NCI-H1048 (cell line): ENCODE data around the gene SEPTIN10.
"Not testable (repeated sequence)": the region's sequence is repeated elsewhere in the genome, so short reads cannot be mapped to it uniquely, and the experiment has no call there.

Experiments used
- DNase-seq: peaks from one replicate; lab custom pipeline; 2025; lab: John Stamatoyannopoulos, UW

SEPTIN10 gene

GRCh38 chr2:109542384-109542783 is 71.4 kb downstream of the SEPTIN10 start:
- no peak for DNase-seq

GRCh38 chr2:109538546-109538945 is 75.2 kb downstream of the SEPTIN10 start:
- no peak for DNase-seq

GRCh38 chr2:109537565-109538222 is 76.1 kb downstream of the SEPTIN10 start:
- no peak for DNase-seq

- not testable (repeated sequence) for DNase-seq
These were observed 77.2 kb downstream of the SEPTIN10 start for GRCh38 chr2:109536556-109536955.

DNA sequence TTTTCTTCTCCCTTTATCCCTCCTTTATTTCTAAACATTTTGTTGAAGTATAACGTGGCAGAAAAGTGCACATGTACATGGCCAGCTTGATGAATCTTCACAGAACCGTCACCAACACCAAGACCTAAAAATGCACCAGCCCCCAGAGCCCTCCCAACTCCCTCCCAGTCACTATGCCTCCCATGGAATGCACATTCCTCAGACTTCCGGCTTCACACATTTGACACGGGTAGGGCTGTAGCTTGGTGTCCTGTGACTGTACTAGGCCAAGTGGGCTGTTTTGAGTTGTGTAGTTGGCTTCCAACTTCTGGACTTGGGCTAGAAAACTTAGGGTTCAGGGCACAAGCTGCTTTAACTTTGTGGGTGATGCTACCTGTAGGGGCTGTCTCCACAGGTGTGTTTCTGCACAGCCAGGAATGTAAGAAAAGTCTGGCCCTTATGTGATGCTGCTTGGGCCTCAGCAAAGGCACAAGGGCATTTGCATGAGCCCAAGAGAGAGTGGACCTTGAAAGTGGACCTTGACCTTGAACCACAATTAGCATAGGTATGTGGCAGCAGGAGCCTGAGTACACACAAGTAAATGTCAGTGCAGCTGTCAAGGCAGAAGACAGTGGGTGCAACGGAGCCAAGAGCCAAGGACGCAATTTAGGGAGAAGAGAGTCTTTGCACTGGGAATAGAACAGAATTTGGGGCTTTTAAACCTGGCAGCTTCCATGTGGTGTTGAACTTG is 78.4 kb downstream of the SEPTIN10 start:
- no peak for DNase-seq

DNA sequence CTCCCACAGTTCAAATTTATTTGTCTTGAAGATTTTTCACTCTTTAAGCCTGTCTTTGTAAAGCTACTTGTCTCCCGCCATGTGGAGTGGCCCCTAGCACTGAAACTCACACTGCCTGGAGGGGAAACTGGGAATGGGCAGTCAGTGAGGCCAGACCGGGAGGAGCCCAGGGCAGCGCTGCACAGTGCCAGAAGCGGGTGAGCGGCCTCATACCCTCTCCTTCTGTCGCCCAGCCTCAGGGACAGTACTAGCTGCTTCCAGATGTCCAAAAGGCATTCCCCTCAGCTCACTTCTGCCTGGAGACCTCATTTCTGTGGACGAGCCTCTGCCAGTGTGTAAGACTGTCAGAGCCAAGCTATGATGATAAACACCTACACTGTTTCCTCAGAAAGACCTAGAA is 79.9 kb downstream of the SEPTIN10 start:
- no peak for DNase-seq

GRCh38 chr2:109532728-109533076 is 81.1 kb downstream of the SEPTIN10 start:
- DNase-seq: no peak

DNA sequence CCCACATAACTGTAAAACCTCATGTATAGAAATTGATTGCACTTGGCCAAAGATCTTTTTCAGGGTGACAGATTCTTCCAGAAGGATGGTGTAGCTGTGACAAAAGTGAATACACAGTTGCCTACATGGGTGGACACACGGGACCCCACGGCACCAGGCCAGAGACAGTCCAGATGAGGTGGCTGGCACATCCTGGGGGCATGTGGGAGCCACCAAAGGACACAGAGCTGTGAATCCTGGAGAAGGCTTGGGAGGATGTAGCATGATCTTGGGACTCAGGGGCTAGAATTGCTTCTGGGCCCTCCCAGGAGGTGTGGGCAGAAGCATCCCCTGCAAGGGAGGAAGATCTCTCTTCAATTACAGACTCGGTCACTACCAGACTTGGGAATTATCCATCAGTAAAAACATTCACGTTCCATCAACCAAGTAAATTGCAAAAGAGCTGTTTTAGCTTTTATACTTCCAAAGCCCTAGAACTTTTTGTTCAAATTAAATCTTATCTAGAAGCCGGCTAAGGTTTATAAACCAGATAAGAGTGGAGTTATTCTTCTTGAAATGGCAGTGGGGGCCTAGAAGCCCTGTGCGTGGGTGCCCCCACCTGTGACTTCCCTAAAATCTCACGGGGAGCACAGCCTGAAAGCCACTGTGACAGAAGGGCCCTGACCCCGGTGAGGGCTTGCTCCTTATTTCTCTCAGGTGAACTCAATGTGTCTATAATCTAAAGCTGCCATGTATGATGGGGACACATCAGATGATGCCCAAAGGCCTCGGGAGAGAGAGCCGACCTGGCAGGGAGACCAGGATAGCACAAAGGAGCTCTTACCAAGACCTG is 81.7 kb downstream of the SEPTIN10 start:
- DNase-seq: no peak

DNA sequence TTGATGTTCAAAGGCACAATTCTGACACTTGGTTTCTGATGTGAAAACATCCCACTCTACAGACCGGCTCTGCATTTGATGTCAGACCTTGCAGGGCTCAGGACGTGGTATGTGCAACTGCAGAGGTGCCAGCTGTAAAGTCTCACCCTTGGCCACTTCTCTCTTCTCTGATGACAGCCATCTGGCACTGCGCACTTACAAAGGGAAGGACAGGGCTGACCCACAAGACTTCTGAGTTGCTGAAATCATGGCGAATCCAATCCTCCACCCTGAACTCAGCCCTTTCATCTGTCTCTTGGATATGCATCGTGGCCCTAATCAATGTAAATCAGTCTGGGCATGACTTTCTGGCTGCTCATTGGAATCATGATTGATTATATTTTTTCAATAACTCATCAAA is 82.5 kb downstream of the SEPTIN10 start:
- DNase-seq: no peak

DNA sequence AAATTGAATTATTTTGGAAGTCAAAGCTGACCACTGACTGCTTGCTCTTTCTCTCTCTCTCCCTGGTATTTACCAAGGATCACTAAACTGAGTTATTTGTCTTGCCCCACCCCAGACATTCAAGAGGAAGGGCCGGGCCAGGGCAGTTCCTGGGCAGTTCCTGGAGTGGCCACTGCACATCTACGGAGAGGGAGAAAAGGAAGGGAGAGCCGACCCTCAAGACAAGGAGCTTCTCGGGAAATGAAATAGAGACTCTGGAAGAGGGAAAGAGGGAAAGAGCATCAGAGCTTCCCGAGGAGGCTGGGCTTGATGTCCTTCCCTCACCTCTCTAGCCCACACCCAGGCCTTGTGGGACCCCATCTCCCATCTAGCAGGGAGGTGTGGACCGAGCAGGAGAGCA is 83.1 kb downstream of the SEPTIN10 start:
- DNase-seq: no peak

GRCh38 chr2:109529532-109530449 is 84.0 kb downstream of the SEPTIN10 start:
- DNase-seq: no peak

DNA sequence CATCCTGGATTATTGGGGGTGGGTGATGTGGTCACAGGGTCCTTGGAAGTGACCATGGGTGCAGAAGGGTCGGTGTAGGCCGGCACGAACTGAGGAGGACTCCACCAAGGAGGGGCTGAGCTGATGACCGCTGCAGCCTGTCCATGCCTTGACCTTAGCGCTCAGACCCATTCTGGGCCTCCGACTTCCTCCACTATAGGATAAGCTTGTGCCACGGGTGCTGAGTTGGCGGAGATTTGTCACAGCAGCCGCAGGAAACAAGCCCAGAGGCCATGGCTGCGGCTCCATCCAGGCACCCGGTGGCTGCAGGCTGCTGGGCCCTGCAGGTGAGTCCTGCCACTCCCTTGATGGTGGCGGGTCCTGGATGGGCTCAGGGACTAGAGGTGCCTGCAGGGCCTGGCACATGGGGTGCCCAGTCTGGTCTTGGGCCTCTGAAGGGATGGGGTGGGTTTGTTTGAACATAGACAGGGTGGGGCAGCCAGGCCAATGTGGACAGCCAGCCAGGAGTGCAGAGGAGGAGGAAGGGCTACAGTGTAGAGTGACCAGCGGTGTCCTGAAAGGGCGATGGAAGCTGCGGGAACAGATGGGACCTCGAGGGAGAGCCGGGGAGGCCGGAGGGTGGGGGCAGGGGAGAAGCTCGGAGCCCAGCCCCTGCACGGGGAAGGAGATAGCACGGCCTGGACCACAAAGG is 84.8 kb downstream of the SEPTIN10 start:
- DNase-seq: no peak

- DNase-seq: no peak
These were observed 85.7 kb downstream of the SEPTIN10 start for GRCh38 chr2:109527846-109528705.

DNA sequence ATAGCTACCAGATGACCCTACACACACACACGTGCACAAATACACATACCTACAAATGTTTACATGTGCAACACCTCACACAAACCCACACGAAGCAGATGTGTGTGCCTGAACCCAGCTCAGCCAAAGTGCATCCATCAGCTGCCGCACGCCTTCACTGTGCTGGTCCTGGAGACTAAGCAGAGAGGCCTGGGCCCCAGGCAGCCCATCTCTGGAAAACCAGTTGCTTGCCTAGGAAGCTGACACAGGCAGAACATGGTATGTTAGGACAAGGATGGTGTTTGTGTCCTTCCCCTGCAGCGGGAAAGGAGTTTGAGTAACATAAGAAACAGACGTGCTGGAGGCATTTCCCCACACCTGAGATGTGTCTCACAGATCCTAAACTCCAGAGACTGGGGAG is 86.7 kb downstream of the SEPTIN10 start:
- no peak for DNase-seq

- DNase-seq: no peak
These were observed 87.3 kb downstream of the SEPTIN10 start for GRCh38 chr2:109526442-109526970.

DNA sequence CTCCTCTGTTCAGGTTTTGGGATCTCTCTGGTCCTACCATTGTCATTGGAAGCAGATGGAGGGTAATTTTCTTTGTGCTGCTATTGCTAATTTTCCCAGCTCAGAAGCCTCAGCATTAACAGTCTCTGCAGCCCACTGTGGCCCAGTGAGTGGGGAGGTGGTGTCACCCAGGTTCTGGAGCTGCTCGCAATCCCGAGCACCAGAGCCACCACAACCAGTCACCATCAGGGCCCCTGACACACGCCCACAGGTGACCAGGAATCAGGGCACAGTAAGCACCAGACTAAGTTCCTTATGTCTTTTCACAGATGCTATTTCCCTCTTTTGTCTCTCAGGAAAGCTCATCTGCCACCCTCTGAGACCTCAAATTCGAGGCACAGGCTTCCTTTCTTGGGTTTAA is 87.9 kb downstream of the SEPTIN10 start:
- no peak for DNase-seq

DNA sequence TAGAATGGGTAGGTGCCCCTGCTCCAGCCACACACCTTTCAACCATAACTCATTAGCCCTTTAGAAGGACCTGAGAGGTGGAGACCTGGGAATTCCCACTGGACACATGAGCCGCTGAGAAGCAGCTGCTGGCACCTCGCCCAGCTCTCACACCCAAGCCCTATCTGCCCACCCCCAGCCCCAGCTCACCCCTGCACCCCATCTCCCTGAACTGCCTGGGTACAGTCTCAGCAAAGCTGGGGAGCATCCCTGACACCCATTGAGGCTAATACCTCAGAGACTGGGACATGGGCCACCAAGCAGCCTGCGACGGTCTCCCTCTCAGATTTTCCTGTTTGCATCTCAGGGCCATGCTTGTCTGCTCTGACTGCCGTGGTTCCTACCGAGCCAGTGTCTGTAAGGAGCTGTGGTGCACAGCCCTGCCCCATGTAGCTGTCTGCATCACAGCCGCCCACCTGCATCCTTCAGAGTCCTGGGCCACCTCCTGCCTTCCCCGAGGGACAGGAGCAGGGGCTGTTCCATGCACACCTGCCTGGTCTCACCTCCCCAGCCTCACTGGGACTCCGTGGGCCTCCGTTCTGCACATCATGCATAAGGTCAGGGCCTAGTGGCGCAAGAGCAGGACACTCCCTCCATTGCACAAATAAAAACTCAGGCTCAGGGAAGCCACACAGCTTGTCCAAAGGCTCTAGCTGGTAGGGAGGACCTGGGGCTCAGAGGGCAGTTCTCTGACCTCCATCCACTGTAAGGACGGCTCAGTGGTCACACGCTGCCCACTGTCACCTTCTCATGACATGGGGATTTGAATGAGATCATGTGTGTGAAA is 90.0 kb downstream of the SEPTIN10 start:
- DNase-seq: no peak

DNA sequence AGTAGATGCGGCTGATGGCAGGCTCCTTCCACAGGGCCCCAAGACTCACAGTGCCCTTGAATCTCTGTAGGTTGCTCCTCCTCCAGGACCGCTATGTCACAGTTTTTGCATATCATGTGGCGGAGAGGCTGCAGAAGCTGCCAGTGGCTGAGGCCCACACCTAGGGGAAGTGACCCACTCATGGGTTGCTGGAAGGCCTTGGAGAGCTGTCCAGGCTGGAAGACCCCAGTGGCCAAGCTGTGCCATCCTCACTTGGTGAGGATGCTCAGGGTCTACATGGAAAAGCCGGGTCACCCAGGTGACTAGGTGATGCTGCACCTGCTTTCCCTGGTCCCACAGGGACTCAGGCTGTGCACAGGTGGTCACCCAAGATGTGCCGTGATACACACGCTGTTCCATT is 90.6 kb downstream of the SEPTIN10 start:
- no peak for DNase-seq

GRCh38 chr2:109522063-109522374 is 91.7 kb downstream of the SEPTIN10 start:
- DNase-seq: no peak
